TTC549 (cell line): ENCODE results near the gene CAMK2D.

Experiments
- FAIRE-seq: peaks from 2 replicates; lab custom pipeline; 2012; peaks lifted over from hg19 to GRCh38; lab: Jason Lieb, UNC

The CAMK2D gene

GRCh38 chr4:113564493-113564892 is 197.0 kb downstream of the CAMK2D start:
- no peak for FAIRE-seq

DNA sequence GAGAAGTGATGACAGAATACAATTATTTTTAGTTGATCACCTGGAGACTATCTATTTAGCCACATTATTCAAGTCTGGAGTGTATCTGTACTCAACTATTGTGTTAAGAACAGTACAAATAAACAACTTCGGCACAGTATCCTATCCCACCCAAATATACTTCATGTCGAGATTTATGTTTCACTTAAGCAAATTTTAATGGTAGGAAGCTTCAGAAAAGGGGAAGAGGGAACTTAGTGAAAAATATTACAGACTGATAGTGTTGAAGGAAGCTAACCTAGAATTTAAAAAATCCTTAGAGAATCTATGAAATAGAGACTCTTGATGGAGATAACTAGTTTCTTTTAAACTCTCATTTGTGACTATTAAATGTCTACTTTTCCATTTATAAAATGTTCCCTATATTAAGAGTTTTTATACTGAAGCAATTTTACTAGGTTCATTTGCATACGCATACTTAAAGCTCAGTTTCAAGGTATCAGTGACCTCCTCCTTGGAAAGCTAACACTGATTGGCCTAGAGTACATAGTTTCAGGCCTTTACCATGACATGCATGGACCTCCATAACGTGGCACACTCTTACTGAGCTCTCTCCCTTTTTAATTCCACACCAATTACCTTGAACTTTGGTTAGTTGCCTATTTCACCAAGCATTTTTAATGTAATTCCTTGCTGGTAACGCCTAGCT is 197.7 kb downstream of the CAMK2D start:
- FAIRE-seq = no peak

- no peak for FAIRE-seq
Measured at GRCh38 chr4:113561758-113562157, 199.8 kb downstream of the CAMK2D start.

- no peak for FAIRE-seq
Measured at GRCh38 chr4:113561092-113561491, 200.4 kb downstream of the CAMK2D start.

- no peak for FAIRE-seq
Measured at GRCh38 chr4:113560579-113560978, 201.0 kb downstream of the CAMK2D start.

DNA sequence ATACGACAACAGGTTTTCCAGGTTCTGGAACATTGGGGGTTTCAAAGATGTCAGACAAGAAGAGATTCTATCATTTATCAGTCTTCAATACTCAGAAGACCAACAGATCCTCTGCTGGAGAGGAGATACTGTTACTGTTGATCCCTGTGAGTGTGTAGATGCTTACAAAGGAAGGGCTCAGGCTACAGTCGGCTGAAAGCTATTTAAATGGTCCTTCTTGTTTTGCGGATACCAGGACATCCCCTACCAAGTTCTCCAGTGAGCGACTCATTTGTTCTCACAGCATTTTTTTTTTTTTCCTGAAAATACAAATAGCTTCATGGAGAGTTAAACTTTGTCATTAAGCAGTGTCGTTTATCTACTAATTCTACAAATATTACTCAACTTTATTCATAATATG is 201.6 kb downstream of the CAMK2D start:
- FAIRE-seq = no peak

GRCh38 chr4:113556382-113557134 is 205.0 kb downstream of the CAMK2D start:
- no peak for FAIRE-seq

DNA sequence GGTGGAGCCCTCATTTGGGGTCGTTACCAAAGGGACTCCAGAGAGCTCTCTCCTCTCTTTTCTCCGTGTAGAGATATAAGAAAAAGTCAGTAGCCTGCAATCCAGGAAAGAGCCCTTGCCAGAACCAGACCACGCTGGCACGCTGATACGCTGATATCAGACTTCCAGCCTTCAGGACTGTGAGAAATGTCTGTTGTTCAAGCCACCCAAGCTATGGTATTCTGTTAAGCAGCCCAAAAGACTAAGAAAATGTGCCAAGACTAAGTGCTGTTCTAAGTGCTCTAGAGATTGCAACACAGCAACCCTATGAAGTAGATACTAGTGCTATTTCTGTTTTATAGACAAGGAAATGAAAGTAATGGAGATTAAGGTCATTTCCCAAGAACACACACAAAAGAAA is 205.7 kb downstream of the CAMK2D start:
- no peak for FAIRE-seq

- no peak for FAIRE-seq
Measured at GRCh38 chr4:113553082-113553481, 208.5 kb downstream of the CAMK2D start.

GRCh38 chr4:113550510-113550909 is 211.0 kb downstream of the CAMK2D start:
- no peak for FAIRE-seq

DNA sequence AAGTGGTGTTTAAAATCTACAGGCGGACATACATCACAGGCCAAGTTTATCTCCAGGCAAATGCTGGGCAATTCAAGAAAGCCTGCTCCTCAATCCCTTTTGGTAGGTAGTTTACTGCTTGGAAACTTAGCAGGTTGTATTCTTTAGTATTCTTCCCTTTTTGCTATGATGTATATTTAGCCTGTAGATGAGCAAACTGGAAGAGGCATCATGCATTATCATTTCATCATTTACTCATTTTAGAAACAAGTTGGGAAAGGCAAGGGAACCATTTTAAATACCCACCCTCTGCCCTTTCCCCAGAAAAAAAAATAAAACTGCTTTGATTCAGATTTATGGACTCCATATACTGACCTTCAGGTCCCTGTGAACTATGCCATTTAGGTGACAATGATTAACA is 213.2 kb downstream of the CAMK2D start:
- FAIRE-seq = no peak

GRCh38 chr4:113547487-113548042 is 214.0 kb downstream of the CAMK2D start:
- peak; percentile 80 for FAIRE-seq

DNA sequence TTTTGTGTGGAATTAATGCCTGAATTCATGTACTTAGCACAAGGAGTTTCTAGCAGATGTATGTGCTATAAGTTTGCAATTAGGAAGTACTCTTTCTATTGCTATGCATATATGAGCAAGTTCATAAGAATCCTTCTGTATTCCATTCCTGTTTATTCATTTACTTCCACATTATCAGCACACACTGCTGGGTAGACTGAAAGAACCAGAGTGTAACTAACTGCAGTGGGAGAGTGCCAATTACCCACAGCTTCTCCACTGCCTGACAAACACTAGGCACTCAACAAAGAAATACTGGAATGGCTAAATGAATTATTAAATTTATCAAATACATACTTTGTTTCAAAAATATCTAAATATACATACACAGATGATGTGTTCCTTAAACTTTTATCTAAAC is 219.6 kb downstream of the CAMK2D start:
- FAIRE-seq = no peak

DNA sequence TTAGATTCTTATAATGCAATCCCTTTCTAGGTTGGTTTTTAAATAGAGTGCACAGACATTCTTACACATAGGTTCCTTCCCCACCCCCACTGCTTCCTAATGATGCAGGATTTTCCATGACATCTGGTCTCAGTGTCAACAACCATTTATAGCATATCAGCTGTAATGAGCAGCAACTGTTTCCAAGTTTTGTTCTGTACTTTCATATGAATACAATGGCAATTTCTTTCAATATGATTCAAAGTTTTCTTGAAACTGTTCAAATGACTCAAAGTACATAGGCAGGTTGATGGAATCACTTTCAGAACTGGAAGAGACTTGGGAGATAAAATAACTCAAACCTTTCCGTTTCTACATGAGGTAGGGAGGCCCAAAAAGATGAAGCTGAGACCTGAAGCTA is 220.7 kb downstream of the CAMK2D start:
- FAIRE-seq = no peak

GRCh38 chr4:113539408-113539807 is 222.1 kb downstream of the CAMK2D start:
- no peak for FAIRE-seq

DNA sequence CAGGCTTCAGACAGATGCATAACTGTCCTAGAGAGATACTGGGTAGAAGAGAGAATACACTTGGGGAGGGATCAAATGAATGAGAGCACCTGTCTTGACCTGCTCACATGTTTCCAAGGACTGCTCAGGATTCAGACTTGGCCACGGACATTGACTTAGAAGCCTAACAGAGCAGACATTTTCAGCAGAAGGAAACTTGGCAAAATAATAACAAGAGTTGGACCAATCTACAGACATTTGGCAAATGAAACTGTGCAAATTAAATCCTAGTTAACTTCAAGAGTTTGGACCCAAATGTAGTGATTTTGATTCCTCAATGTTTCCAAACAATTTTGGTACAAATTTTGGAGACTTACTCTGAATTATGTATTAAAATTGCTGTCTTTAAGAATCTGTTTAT is 223.9 kb downstream of the CAMK2D start:
- FAIRE-seq = no peak

DNA sequence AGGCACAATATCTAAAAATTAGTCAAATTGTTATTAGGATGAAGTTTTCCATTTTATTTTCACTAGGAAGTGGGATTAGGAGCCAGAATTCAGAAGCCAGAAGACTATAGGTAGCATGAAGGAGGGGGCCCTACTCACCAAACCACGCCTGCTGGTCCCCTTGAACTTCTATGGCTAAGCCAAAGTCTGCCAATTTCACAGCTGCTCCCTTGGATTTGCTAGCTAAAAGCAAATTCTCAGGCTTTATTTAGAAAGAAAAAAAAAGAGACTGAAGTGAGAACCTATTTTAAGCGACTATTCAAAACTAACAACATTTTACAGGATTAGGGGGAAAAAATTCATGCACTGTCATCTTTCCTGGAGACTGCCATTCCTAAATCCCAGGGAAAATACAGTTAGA is 224.3 kb downstream of the CAMK2D start:
- no peak for FAIRE-seq

DNA sequence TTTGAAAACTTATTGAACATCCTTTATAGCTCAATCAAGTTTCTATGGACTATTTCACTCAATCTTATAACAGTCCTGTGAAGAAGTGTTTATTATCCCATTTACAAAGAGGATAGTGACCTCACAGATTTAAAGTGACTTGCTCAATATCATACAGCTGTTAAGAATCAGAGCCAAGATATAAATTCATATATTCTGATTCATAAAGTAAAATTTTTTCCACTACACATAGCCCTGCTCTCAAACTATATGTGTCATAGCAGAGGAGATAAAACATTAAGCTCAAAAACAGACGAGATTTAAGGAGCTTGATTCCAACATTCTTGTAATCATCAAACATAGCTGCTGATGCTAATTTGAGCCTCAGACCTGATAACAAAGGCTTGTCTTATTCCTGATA is 226.8 kb downstream of the CAMK2D start:
- no peak for FAIRE-seq

DNA sequence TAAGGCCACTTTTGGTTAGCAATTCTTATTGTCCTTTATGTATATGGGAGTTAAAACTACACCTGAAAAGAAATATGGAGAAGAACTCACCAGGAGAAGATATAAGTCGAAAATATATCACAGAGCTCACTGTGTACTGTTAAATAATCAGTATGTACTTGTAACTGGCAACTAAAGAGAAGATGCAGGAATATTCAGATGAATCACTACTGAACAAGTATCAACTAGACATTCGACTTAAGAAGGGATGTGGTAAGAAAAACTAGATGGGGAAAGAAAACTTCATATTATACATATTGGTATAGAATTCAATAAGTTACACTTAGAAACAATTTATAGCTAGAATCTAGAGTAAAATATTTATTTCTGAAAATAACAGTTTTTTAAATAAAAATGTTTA is 230.0 kb downstream of the CAMK2D start:
- no peak for FAIRE-seq

DNA sequence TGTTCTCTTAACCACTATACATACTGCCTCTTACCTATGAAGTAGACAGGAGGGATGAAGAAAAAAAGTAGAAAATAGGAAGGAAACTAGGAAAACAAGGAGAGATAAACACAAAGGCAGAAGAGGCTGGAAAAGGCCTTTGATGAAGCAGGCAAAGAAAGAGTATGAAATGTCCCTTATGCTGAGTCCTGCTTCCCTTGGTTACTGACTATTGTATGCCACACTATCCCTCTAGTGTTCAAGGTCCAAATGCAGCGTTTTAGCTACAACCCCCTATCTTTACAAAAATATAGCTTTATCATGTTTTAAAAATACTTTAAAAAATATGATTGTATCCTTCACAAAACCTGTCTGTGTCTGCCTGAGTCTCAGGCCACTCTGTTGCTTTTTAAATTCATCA is 233.1 kb downstream of the CAMK2D start:
- no peak for FAIRE-seq

DNA sequence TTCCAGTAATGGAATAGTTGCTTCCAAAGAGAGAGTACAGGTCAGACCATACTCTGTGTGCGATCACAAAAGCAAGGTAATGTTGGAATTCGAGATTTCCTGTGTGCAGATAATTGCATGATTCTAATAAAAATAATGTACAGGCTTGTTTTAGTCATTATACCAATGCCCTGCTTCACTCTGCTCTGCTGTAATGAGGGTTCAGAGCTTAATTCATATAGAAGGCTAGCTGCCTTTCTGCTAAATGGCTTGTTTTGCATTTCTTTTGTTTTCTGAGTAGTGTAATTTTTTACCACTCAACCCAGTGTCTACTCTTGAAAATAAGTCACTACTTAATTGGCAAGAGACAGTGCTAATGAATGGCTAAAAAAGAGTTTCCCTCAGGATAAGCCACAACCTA is 236.0 kb downstream of the CAMK2D start:
- no peak for FAIRE-seq

DNA sequence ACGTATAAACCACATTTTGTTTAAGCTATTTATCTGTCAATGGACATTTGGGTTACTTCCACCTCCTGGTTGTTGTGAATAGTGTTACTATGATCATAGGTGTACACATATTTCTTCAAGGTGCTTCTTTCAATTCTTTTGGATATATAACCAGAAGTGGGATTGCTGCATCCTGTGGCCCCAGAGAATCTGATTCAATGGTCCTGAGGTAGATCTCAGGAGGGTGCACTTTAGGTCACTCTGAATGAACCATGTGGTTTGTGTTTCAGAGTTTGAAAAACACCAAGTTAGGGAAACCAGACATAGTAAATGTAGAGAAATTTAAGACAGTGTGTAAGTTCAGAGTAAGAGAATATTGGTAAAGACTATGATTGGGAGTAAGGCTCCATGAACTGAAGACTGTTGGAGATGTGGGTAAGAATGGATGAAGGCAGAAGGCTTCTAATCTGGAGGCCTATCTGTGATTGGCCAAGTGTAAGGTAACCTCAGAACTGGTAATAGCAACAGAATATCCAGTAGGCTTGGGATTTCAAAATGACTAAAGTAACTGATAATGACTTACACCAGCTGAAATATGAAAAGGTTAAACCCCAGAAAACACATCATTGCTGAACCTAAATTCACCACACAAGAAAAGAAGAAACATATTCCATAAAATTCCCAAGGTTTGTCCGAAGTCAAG is 236.9 kb downstream of the CAMK2D start:
- no peak for FAIRE-seq

- no peak for FAIRE-seq
Measured at GRCh38 chr4:113524096-113524495, 237.4 kb downstream of the CAMK2D start.
